ENCODE data around the gene FAM219B. TPM values are rescaled to one million over a fixed set of nuclear protein-coding genes. Genes with fewer than 3 reads are reported as not detected.
A peak's percentile ranks its signal among the peaks of the same experiment; 100 is the strongest.
"Not testable (repeated sequence)": the region's sequence is repeated elsewhere in the genome, so short reads cannot be mapped to it uniquely, and the experiment has no call there.

FAM219B gene
- total RNA-seq, 1 experiment from 2014 or later = 64.3 TPM

DNA sequence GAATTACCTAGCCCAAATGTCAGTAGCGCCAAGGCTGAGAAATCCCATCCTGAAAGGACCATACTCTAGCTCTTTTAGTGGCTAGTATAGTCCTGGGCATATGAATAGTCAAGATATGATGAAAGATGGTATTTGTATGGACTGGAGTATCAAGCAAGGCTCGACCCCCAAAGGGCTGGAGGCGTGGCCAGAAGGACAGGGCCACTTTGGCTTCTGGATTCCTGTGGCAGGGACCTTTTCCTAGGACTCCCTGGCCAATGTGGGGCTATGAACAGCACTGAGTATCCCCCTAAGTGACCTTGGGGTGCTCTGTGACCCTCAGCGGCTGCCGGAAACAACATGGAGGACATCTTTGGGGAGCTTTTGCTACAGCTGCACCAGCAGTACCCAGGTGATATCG lies 10.8 kb downstream of the FAM219B start (continued):
- TF ChIP-seq POLR2AphosphoS5 (IDR thresholded peaks at IDR 0.05; ENCODE audit: low read depth, low read length) (no peak), EGR1 (IDR thresholded peaks at IDR 0.05; ENCODE audit: low read depth) (no peak)

GRCh38 chr15:74894383-74894782 lies 12.3 kb downstream of the FAM219B start:
- Histone ChIP-seq H3K36me3 (ENCODE audit: control insufficient read depth in 1 of 2, insufficient read depth in 2 of 2, low read length in 2 of 2) (peaks cover 5 to 30% of the 10 kb centered on the region in 2 experiments; a peak in 2 of 4 replicates), H3K79me2 (ENCODE audit: insufficient read depth, low read length) (peaks cover 16% of the 10 kb centered on the region; the same call in 1 of the 2 replicates), H3K4me1 (ENCODE audit: control insufficient read depth in 1 of 2, insufficient read depth in 2 of 2, low read length in 2 of 2) (peaks cover 5 to 34% of the 10 kb centered on the region in 2 experiments; a peak in 3 of 4 replicates)
- CTCF ChIA-PET; H3K27me3 ChIP-seq (ENCODE audit: insufficient read depth, low read length); DNase-seq (ENCODE audit: low read depth, low spot score); H3K4me3 ChIP-seq (replicated peaks in 1 of 2; ENCODE audit: low read depth in 1 of 2, low read length in 2 of 2); H3K27ac ChIP-seq (ENCODE audit: low read depth, low read length); H2AFZ ChIP-seq (ENCODE audit: low read depth, low read length, poor library complexity, severe bottlenecking); H3K9me3 ChIP-seq (ENCODE audit: control insufficient read depth in 1 of 2, insufficient read depth in 1 of 2, low read depth in 1 of 2, low read length in 2 of 2); H3K9ac ChIP-seq (ENCODE audit: low read length); H4K20me1 ChIP-seq (ENCODE audit: insufficient read depth); POLR2A ChIA-PET; ATAC-seq; H3K9me2 ChIP-seq (ENCODE audit: insufficient read depth); intact Hi-C loops (cut with micrococcal nuclease); H3K4me2 ChIP-seq (ENCODE audit: low read length); BruUV-seq (replicated peaks); RAD21 ChIA-PET (ENCODE audit: low non-redundant PET in 1 of 2, low total read pairs in 2 of 2, uncharacterized antibody in 2 of 2, unreplicated experiment in 2 of 2): not testable (repeated sequence)

GRCh38 chr15:74893627-74894026 lies 13.0 kb downstream of the FAM219B start:
- H3K27me3 ChIP-seq (ENCODE audit: insufficient read depth, low read length) = no peaks in the 10 kb centered on the region
- H3K4me3 ChIP-seq (replicated peaks in 1 of 2; ENCODE audit: low read depth in 1 of 2, low read length in 2 of 2) = no peak overlapping the region
- H3K9ac ChIP-seq (ENCODE audit: low read length) = no peak overlapping the region
- peak overlapping the region; percentile 54 for H3K4me2 ChIP-seq (ENCODE audit: low read length)
- no TSS peak for BruUV-seq (replicated peaks)
- H2AFZ ChIP-seq (ENCODE audit: low read depth, low read length, poor library complexity, severe bottlenecking) = no peak overlapping the region
- no peaks in the 10 kb centered on the region for H3K9me2 ChIP-seq (ENCODE audit: insufficient read depth)
- peaks cover 5 to 26% of the 10 kb centered on the region in 2 experiments; a peak in 2 of 4 replicates for H3K36me3 ChIP-seq (ENCODE audit: control insufficient read depth in 1 of 2, insufficient read depth in 2 of 2, low read length in 2 of 2)
- ATAC-seq (no peak), DNase-seq (ENCODE audit: low read depth, low spot score) (no peak)
- H4K20me1 ChIP-seq (ENCODE audit: insufficient read depth) = no peaks in the 10 kb centered on the region
- RAD21 ChIA-PET (ENCODE audit: low non-redundant PET in 1 of 2, low total read pairs in 2 of 2, uncharacterized antibody in 2 of 2, unreplicated experiment in 2 of 2) = no interaction called here
- peaks cover 16% of the 10 kb centered on the region; the same call in 1 of the 2 replicates for H3K79me2 ChIP-seq (ENCODE audit: insufficient read depth, low read length)
- no peaks in the 10 kb centered on the region for H3K9me3 ChIP-seq (ENCODE audit: control insufficient read depth in 1 of 2, insufficient read depth in 1 of 2, low read depth in 1 of 2, low read length in 2 of 2)
- no peak overlapping the region for H3K27ac ChIP-seq (ENCODE audit: low read depth, low read length)
- intact Hi-C loops (cut with micrococcal nuclease) = no loop called here
- H3K4me1 ChIP-seq (ENCODE audit: control insufficient read depth in 1 of 2, insufficient read depth in 2 of 2, low read length in 2 of 2) = peaks cover 11 to 42% of the 10 kb centered on the region in 2 experiments; a peak in 3 of 4 replicates
- CTCF ChIA-PET = interaction anchor here (0.6 kb wide), 1 partner anchor 277 kb away, joined by 3 read pairs; no protein-coding TSS in a partner anchor
- POLR2A ChIA-PET = no interaction called here
- TF ChIP-seq CBX3 (IDR thresholded peaks at IDR 0.05; ENCODE audit: low read depth) (no peak), JUND (IDR thresholded peaks at IDR 0.05) (no peak)

All from HCT116 (cell line).